COLO668 (cell line): ENCODE measurements around the gene PHPT1.

Experiments used
- DNase-seq: peaks from one replicate; lab custom pipeline; 2025; ENCODE audit not compliant: unreplicated experiment; lab: John Stamatoyannopoulos, UW

Gene PHPT1

DNA sequence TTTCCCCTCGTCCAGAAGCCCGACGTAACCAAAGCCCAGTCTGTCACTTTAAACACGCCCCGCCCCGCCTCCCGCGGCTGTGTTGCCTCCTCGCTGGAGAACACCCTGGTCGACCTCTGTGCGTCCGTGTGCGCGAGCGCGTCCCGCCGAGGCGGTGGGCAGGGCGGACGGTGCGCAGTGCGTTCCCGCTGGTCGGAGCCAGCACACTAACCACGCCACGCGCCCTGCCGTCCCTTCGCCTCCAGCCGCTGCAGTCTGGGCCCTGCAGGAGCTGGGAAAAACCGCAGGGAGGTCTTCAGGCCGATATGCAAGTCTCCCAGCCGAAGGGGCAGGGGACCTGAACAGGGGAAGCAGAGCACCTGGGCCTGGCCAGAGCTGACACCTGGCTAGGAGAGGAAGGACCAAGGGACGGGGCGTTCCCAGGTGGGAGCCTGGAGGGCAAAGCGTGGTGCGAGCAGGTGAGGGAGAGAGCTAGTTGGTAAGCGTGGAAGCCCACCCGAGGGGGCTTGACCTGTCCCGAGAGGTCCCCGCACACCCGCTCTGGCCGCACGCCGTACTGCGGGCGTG, 1.3 kb upstream of the PHPT1 start:
- DNase-seq, result peak; percentile 93

DNA sequence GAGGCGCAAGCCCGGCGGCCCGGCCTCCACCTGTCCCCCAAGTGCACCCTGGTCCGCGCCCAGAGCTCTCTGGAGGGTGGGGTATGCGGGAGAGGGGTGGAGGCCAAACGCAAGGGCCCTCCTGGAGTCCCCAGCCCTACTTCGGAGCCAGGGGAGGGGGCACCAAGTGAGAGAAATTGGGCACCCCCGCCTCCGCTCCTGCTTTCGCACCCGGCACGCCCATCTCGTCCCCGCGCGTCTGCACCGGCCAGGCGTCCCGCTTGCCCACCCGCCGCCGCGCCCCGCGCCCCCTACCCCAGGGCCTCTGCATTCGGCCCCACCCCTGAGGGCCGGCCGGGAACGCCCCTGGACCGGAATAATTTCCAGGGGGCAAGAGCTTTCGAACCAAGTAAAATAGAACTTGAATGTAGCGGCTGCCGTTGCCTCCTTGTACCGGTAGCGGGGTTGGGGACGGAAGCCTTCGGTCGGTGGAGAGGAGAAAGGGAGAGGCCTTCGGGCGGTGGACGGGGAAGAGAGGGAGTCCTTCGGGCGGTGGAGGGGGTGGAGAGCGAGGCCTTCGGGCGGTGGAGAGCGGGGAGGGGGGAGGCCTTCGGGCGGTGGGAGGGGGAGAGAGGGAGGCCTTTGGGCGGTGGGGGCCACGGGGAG, 694 bp upstream of the PHPT1 start:
- DNase-seq, result peak; percentile 76

DNA sequence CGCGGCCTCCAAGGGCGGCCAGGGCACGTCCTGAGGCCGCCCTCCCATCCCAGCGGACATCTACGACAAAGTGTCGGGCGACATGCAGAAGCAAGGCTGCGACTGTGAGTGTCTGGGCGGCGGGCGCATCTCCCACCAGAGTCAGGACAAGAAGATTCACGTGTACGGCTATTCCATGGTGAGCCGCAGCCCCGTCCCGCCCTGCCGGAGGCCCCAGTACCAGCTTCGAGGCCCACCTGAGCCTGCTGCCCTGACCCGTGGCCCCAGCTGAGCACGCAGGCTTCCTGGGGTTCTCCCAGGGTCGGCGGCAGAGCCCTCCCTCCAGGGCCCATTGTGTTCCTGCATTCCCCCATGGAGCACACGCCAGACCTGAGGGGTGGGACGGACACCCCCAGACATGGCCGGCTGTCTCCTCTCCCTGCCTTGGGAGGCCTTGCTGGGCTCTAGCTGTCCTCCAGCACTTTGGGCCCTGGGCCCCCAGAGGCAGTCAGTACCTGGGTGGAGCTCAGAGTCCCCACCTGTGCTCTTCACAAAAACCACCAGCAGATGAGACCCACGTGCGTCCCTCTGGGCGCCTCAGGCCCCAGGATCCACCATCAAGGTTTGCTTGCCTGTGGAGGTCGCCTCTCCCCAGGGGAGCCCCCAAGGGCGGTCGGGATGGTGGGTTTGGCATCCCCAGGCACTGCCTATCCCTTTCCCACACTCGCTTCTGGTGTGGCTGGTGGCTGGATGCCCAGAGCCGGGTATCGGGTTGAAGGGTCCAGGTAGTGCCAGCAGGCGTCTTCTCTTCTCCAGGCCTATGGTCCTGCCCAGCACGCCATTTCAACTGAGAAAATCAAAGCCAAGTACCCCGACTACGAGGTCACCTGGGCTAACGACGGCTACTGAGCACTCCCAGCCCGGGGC, 1.0 kb downstream of the PHPT1 start:
- no peak for DNase-seq

DNA sequence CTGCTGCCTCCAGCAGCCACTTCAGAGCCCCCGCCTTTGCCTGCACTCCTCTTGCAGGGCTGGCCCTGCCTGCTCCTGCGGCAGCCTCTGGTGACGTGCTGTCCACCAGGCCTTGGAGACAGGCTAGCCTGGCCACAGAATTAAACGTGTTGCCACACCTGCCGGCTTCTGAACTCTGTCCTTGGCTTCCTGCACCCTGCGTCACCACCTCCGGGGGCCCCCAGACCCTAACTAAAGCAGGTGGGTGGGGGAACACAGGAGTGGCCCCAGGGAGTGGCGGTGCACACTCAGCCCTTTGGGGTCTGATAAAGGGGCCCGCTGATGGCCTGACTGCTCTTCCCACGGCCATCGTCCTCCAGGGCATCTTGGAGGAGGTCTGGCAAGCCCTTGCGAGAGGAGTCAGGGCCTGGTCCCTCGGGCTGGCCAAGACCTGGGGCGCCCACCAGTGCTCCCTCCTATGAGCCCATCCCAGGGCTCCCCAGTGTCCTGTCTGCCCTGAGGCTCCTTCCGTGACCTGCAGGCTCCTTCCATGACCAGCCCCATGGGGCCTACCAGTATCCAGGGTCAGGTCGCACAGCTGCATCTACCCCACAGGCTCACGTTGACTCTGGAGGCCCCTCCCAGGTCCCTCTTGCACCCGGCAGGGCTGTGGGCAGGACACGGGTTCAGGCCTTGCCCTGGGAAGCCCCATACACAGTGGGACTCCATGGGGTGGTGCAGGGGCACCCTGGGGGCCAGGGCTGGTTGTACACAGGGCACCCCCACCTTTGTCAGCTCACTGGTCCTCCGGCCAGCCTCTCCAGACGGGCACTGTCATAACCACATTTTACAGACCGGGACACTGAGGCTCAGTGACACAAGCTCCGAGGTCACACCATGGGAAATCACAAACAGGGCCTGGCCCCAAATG, 1.9 kb downstream of the PHPT1 start:
- DNase-seq, result no peak

DNA sequence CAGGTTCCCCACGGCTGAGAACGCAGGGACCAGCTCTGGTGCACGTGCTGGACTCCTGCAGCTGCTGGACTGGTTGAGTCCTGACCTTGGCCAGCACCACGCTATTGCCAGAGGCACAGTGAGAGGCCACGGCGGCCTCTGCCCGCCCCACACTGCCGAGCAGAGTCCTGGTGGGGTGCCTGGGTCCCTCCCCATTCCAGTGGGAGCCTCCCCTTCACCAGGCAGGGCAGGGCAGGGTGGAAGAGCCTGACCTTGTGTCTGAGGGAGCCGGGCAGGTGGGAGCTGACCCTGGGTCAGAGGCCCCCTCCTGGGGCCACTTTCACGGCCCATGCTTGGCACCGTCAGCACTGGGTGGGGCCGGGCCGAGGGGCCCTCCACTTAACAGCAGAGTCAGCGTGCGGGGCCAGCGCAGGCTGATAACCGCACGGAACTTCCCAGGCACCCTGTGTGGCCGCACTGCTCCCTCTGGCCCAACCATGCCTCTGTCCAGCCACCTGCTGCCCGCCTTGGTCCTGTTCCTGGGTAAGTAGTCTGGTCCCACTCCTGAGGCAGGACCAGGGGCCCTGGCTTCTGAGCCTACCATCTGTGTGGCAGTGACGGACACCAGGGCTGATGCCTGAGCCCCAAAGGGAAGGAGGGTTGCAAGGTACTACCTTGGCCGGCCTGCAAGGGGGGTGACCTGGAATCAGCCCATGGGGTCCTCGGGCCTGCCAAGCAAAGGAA, 2.9 kb downstream of the PHPT1 start, which contains the start of gene MAMDC4:
Gene MAMDC4 (plus strand): TSS at position 406 of the 723 bp plus-strand sequence. CDS start 71 bp downstream, at position 477.
- no peak for DNase-seq

DNA sequence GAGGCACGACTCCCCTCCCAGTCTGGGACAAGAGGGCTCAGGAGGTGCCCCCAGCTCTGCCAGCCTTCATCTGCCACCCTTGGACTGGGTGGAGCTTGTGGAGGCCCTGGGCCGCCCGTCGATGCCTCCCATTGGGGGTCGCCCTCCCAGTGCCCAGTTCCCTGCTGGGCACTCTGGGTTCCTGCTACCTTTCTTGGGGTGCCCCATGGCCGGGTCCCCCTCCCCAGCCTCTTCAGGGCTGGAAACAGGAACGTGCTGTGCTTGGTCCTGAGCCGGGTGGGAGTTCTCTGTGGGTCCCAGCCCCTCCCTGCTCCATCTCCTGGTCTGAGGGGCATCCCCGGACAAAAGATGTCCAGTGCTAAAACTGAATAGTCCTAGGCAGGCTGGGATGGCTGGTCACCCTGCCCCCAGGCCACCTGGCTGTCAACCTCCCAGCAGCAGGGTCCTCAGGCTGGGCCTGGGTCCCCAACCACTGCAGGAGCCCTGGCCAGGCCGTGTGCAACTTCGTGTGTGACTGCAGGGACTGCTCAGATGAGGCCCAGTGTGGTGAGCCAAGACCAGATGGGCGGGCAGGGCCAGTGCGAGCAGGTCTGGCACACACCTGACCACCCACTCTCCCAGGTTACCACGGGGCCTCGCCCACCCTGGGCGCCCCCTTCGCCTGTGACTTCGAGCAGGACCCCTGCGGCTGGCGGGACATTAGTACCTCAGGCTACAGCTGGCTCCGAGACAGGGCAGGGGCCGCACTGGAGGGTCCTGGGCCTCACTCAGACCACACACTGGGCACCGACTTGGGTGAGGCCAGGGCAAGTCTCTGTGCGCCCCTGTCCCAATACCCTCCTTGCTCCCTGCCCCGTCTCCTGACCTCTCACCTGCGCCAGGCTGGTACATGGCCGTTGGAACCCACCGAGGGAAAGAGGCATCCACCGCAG, 3.7 kb downstream of the PHPT1 start:
- DNase-seq, result no peak

DNA sequence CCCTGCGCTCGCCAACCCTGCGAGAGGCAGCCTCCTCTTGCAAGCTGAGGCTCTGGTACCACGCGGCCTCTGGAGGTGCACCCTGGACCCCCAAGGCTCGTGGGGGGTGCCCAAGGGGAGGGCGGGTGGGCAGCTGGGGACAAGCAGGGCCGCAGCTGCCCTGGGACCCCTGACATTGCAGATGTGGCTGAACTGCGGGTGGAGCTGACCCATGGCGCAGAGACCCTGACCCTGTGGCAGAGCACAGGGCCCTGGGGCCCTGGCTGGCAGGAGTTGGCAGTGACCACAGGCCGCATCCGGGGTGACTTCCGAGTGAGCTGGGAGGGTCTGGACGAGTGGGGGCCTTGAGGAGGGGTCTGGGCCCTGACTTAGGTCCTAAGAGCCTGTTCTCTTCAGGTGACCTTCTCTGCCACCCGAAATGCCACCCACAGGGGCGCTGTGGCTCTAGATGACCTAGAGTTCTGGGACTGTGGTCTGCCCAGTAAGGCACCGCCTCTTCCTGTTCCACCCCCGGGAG, 4.4 kb downstream of the PHPT1 start:
- DNase-seq, result no peak

DNA sequence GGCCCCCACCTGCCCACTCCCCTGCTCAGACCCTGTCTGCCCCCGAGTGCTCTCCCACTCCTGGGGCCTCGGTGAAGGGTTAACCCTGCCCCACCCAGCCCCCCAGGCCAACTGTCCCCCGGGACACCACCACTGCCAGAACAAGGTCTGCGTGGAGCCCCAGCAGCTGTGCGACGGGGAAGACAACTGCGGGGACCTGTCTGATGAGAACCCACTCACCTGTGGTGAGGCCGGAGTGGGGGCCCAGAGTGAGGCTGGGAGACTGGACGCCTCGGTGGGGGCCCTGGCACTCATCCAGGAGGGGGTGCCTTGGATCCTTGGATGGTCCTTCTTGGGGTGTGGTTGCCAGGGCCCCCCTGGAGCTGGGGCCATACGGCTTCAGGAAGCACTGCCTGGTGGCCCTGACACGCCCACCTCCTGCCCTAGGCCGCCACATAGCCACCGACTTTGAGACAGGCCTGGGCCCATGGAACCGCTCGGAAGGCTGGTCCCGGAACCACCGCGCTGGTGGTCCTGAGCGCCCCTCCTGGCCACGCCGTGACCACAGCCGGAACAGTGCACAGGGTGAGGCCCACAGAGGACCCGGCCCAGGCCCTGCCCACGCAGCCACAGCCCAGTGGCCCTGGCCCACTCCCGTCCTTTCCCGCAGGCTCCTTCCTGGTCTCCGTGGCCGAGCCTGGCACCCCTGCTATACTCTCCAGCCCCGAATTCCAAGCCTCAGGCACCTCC, 5.1 kb downstream of the PHPT1 start:
- no peak for DNase-seq

DNA sequence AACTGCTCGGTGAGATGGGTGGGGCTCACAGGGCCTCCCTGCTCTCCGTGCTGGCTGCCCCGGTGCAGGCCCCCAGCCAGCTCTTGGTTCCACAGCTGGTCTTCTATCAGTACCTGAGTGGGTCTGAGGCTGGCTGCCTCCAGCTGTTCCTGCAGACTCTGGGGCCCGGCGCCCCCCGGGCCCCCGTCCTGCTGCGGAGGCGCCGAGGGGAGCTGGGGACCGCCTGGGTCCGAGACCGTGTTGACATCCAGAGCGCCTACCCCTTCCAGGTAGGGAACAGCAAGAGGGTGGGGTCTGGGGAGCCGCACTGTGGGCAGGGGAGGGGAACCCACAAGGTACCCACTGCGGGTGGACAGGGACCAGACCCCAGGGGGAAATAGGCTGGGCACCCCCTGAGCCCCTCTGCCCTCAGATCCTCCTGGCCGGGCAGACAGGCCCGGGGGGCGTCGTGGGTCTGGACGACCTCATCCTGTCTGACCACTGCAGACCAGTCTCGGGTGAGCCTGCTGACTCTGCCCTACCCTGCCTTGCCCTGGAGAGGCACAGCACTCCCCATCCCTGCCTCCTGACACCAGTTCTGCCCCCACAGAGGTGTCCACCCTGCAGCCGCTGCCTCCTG, 5.7 kb downstream of the PHPT1 start:
- DNase-seq, result no peak

DNA sequence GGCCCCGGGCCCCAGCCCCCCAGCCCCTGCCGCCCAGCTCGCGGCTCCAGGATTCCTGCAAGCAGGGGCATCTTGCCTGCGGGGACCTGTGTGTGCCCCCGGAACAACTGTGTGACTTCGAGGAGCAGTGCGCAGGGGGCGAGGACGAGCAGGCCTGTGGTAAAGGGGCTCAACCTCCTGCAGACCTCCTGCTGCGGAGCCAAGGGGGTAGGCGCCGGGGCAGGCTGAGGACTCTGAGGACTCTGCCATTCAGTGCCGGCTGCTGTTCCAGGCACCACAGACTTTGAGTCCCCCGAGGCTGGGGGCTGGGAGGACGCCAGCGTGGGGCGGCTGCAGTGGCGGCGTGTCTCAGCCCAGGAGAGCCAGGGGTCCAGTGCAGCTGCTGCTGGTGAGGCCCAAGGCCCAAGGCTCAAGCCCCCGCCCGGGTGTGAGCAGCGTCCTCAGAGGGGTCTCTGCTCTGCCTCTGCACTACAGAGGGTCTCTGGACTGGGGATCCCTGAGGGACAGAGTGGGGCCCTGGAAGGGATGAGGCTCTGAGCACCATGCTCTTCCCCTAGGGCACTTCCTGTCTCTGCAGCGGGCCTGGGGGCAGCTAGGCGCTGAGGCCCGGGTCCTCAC, 6.4 kb downstream of the PHPT1 start:
- DNase-seq, result no peak

DNA sequence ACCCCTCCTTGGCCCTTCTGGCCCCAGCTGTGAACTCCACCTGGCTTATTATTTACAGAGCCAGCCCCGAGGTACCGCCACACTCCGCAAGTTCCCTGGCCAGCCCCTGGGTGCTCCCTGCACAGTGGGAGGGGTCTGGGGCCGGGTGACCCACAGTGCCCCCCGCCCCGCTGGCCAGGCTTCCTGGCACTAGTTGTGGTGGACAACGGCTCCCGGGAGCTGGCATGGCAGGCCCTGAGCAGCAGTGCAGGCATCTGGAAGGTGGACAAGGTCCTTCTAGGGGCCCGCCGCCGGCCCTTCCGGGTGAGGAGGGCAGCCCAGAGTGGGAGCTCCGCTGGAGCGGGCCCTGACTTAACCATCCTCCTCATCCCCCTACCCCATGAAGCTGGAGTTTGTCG, 6.9 kb downstream of the PHPT1 start:
- DNase-seq, result peak; percentile 17

DNA sequence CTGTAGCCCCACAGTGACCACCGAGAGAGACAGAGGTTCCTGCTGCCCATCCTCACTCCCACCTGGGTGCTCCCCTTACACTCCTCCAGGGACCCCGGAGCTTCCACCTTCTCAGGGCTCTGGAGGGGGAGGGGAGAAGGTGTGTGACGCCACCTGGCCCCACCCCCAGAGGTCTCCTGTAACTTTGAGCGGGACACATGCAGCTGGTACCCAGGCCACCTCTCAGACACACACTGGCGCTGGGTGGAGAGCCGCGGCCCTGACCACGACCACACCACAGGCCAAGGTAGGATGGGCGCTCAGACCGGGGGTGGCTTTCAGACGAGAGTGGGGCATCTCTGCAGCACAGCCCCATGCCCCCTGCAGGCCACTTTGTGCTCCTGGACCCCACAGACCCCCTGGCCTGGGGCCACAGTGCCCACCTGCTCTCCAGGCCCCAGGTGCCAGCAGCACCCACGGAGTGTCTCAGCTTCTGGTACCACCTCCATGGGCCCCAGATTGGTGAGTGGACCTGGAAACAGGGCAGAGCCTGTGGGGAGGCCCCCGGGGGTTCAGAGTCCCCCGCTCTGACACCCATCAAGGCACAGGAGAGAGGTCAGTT, 7.4 kb downstream of the PHPT1 start:
- DNase-seq, result no peak

DNA sequence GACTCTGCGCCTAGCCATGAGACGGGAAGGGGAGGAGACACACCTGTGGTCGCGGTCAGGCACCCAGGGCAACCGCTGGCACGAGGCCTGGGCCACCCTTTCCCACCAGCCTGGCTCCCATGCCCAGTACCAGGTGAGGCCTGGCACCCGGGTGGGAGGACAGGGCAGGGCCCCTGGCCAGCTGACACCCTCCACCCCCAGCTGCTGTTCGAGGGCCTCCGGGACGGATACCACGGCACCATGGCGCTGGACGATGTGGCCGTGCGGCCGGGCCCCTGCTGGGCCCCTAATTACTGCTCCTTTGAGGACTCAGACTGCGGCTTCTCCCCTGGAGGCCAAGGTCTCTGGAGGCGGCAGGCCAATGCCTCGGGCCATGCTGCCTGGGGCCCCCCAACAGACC, 8.0 kb downstream of the PHPT1 start:
- DNase-seq, result no peak

DNA sequence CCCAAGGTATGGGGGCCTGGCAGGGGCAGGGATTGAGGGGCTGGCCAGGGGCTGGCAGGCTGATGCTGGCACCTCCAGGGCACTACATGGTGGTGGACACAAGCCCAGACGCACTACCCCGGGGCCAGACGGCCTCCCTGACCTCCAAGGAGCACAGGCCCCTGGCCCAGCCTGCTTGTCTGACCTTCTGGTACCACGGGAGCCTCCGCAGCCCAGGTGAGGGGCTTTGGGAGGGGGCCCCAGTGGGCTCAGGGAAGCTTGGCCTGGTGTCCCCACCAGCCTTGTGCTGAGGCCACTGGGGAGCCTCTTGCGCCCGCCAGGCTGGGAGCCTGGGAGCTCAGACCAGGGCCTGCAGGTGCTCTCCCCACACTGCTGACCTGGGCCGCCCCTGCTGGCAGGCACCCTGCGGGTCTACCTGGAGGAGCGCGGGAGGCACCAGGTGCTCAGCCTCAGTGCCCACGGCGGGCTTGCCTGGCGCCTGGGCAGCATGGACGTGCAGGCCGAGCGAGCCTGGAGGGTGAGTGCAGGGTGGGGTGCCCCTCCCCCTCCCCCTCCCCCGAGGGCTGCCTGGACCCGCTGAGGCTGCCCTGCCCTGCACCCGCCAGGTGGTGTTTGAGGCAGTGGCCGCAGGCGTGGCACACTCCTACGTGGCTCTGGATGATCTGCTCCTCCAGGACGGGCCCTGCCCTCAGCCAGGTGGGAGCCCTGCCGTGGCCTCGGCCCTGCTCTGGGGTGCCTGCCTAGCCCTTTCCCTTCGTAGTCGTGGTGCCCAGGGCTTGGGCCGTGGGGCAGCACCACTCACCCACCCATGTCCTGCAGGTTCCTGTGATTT, 8.6 kb downstream of the PHPT1 start:
- DNase-seq, result peak; percentile 85

DNA sequence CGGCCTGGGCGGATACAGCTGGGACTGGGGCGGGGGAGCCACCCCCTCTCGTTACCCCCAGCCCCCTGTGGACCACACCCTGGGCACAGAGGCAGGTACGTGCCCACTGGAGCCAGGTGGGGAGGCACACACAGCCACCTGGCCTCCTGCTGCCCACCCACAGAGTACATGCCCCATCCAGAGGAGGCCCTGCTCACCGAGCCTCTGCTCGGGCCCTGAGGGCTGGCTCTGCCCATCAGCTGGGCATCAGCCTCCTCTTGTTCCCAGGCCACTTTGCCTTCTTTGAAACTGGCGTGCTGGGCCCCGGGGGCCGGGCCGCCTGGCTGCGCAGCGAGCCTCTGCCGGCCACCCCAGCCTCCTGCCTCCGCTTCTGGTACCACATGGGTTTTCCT, 9.2 kb downstream of the PHPT1 start:
- no peak for DNase-seq
